Mammary epithelial cell (primary cell): Measurements from ENCODE around the gene GLYATL2.

Experiments used
- EZH2 ChIP-seq: IDR thresholded peaks from 2 replicates; pipeline ENCODE4 v1.6.1; 2012; ENCODE audit warnings: low read length, inconsistent platforms, borderline replicate concordance
- TF ChIP-seq, protein P1 (sequence below), 2 donors: IDR thresholded peaks in 1 of 2; conservative IDR thresholded peaks in 1 of 2; 2 replicates each; pipeline ENCODE4 v1.5.1; 2011 to 2012; ENCODE audit warnings: inconsistent platforms in 2 of 2, low read length in 2 of 2, mild to moderate bottlenecking in 2 of 2, control low read depth in 1 of 2, low read depth in 1 of 2; ENCODE audit not compliant: insufficient read depth in 1 of 2; ENCODE audit errors: extremely low read depth in 1 of 2

DNA sequence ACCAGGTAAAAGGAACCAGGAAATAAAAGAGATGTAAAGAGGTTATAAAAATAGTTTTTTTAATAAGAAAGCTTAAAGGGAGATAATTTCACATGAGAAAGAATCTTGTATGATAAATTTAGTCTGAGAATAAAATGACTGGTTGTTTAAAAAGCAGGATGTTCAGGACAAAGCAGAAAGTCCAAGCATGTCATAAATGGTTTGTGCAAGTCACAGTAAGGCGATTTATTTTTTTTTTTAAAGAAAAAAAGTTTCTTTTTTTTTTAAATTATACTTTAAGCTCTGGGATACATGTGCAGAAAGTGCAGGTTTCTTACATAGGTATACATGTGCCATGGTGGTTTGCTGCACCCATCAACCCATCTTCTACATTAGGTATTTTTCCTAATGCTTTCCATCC lies 30.8 kb downstream of the GLYATL2 start:
- TF ChIP-seq, protein P1, sequence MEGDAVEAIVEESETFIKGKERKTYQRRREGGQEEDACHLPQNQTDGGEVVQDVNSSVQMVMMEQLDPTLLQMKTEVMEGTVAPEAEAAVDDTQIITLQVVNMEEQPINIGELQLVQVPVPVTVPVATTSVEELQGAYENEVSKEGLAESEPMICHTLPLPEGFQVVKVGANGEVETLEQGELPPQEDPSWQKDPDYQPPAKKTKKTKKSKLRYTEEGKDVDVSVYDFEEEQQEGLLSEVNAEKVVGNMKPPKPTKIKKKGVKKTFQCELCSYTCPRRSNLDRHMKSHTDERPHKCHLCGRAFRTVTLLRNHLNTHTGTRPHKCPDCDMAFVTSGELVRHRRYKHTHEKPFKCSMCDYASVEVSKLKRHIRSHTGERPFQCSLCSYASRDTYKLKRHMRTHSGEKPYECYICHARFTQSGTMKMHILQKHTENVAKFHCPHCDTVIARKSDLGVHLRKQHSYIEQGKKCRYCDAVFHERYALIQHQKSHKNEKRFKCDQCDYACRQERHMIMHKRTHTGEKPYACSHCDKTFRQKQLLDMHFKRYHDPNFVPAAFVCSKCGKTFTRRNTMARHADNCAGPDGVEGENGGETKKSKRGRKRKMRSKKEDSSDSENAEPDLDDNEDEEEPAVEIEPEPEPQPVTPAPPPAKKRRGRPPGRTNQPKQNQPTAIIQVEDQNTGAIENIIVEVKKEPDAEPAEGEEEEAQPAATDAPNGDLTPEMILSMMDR (conservative IDR thresholded peaks at IDR 0.05 in 1 of 2, IDR thresholded peaks at IDR 0.05 in 1 of 2; ENCODE audit: extremely low read depth in 1 of 2, insufficient read depth in 1 of 2, low read depth in 1 of 2, low read length in 2 of 2) = no peak
- no peak for TF ChIP-seq EZH2
